CD4-positive, alpha-beta T cell treated with Interleukin-17A for 4 hours (primary cell): ENCODE data around the gene ZG16B.

Experiments used
- DNase-seq: peaks from one replicate; pipeline ENCODE4 v3.0.0-alpha.2; 2020; ENCODE audit warnings: mixed read lengths

The ZG16B gene

DNA sequence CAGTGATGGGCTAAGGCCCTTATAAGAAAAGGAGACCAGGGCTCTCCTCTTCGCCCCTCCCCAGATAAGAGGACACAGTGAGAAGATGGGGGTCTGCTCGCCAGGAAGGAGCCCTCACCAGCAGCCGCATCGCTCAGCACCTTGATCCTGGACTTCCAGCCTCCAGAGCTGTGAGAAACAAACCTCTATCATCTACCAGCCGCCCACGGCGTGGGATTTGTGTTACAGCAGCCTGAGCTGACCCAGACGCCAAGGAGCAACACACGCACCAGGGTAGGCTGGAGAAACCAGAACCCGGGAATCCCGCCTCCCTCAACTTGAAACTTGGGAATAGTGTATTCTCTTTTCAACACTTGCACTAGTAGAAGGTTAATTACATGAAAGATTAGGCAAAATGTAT lies 4.2 kb upstream of the ZG16B start:
- no peak for DNase-seq

DNA sequence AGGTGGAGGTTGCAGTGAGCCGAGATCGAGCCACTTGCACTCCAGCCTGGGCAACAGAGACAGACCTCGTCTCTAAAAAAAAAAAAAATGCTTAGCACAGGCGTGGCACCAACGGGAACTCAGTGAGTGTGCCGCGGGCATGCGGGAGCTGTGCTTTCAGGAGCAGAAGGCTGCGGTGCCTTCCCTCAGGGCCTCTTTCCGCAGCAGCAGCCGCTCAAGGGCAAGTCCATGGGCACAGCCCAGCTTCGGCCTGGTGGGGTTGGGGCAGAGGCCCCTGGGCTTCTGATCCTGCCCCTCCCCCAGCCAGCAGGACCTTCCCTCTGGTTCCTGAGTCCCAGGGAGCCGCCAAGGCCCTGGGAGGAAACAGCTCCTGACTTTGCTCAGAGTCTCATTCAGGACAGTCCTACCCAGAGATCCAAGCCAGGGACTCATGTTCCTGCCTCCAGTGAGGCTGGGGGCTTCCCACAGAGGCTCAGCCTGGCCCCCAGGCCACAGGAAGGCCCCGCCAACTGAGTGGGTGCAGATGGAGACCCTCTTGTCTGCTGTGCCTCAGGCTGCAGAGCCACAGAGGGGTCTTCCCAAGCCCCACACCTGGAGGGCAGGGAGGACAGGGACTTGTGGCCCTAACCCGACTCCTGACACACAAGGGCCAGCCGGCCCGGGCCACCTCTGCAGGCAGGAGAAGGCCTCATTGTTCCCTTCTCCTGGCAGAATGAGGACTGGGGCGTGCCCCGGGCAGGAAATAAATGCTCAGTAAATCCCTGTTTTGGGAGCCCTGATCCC lies 3.3 kb upstream of the ZG16B start:
- DNase-seq = no peak

DNA sequence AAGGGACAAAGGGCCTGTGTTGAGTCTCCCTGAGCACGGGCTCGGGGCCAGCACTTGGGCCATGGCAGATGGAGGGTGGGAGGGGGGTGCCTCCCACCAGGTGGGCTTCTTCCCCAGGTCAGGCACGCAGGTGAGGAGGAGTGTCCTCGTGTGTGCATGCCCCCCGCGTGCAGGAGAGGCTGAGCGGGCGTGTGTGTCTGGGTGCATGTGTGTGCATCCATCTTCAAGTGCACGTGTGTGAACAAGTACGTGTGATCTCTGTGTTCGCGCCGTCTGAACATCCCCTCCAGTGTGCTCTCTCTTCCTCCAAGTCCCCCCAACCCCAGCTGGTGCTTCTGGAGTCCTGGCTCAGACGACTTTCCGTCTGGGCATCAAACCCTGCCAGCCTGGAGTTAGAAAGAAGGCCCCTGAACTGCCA lies 2.7 kb upstream of the ZG16B start:
- DNase-seq = no peak

DNA sequence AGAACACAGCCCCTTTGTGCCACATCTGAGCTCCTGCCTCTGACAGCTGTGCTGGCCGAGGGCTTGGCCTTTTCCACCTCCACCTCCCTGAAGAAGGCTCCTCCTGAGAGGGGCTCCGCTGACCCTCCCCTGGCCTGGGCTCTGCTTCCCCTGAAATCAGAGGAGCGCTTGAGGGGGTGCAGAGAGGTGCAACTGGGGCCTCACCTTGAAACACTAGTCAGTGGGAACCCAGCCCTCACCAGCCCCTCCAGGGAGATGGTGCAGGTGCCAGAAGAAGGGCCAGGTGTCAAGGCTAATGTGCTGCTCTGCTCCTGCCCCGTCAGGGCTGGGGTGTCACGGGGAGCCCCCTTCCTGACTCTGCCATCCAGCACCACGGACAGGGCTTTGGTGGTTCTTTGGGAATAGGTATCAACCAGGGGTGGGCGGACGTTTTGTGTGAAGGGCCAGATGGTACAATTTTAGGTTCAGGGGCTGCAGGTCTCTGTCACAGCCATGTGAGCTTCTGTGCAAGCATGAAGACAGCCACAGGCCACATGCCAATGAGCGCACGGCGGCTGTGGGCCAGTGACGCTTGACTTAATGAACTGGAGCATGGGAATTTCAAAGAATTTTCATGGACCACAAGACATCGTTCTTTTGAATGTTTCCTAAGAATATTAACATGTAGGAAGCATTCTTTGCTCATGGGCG lies 2.1 kb upstream of the ZG16B start:
- DNase-seq = no peak

DNA sequence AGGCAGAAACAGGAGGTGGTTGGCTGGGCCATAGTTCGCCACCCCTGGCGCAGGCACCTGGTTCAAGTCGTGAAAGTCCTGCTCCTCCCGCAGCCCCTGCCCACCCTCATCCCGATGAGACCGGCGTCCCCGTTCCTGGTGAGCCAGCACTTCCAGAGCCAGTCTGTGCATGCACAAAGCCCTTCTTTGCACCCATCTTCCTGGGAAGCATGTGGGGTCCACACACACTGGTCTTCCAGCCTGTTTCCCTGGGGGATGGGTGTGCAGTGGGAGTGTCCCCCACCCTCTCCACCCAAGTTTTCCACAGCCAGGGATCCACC lies 1.6 kb upstream of the ZG16B start:
- DNase-seq = no peak

DNA sequence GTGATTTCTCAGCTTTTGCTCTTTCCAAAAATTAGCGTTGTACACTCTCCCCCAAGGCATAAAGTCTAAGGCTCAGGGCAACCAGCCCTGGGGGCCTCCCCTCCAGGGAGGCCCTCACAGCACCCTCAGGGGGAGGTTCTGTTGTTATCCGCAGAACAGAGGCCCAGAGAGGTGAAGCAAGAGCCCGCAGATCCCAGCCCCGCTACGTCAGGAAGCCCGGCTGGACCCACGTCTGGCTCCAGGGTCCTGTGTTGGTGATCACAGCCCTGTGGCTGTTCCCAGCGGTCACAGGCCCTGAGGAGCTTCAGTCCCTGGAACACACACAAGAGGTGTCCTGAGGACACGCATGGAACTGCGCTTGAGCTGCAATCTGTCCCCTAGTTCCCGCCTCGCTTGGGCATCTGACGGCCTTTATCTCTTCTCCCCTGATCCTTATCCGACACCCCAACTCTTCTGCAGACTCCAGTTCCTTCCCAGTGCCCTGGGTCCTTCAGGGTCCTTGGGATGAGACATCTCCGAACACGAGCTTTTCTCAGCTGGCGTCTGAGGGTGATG lies 1.1 kb upstream of the ZG16B start:
- no peak for DNase-seq

DNA sequence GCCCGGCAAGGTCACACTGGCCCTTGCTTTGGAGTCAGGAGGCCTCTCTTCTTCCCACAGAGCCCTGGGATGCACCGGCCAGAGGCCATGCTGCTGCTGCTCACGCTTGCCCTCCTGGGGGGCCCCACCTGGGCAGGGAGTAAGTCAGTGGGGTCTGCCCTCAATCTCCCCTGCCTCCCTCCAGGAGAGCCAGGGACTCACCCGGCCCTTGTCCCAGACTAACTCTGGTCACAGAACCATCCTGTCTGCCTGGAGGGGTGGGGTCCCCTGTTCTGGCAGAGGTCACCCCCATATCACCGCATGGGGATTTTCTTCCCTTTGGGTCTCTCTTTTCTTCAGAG lies 222 bp downstream of the ZG16B start:
- DNase-seq = no peak

DNA sequence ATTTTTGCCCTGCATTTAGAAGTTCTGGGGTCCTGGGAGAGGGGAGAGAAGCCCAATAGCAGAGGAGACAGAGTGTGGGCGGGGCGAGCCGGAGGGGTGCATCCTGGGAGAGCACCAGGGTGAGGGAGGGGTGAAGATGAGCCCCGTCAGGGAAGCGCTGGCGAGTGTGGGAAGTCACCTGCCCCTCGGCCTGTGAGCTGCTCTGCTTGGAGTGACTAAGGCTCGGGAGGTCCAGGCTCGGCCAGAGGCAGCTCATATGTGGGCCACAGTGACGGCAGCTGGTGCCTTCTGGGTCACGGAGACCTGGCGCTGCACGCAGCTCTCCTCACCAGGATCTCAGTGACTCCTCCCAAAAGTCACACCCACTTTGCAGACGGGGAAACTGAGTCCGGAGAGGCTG lies 1.1 kb downstream of the ZG16B start:
- DNase-seq = no peak

DNA sequence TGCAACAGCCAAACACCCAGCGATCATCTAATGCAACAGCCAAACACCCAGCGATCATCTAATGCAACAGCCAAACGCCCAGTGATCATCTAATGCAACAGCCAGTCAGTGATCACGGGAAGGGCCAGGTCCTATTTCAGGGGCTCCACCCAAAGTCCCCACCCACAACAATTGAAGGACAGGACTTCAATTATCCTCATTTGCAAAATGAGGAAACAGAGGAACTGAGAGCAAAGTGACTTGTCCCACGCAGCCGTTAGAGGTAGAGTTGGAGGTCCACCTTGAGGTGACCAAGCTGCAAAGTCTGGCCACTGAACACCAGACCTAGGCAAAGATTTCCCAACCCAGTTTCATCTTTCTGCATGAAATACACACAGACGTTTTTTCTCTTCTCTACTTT lies 3.7 kb downstream of the ZG16B start:
- no peak for DNase-seq

DNA sequence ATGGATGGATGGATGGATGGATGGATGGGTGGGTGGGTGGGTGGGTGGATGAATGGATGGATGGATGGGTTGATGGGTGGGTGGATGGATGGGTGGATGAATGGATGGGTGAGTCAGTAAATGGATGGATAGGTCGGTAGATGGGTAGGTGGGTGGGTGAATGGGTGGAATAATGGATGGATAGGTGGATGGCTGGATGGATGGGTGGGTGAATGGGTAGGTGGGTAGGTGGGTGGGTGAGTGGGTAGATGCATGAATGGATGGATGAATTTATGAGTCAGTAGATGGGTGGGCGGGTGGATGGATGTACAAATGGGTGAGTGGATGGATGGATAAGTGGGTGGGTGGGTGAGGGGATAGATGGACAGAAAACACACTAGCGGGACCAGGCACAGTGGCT lies 4.9 kb downstream of the ZG16B start:
- DNase-seq = no peak

DNA sequence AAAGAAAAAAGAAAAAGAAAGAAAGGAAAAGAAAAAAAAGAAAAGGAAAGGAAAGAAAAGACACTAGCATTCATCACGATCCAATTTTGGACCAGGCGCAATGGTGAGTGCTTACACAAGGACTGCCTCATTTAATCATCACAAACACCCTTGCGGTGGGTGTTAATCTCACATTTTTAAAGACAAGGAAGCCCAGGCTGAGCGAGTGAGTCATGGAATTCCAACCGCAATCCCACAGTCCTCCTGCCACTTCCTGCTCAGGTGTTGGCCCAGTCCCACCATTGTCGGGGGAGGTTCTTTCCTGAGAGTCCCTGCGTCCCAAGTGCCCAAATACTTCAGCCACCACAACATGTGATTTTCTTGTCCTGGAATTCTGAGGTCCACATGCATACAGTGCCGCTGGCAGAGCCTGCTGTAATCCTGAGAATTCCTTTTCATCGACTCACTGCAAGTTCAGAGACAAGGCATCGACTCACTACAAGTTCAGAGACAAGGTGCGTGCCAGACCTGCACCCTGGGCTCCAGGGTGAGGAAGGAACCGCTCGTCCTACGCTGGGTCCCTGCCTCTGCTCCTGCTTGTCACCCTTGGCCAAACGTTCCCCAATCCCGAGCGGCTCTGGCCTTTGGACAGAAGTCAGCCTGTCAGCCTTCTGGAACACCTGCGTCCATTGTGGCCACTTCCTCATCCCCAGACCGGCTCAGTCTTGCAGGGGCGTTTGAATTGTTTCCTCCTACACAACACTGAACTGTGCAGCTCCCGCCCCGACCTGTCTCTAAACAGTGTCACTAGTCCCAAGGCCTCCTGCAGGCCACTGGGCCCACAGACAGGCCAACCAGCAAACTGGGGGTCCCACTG lies 5.8 kb downstream of the ZG16B start:
- no peak for DNase-seq

DNA sequence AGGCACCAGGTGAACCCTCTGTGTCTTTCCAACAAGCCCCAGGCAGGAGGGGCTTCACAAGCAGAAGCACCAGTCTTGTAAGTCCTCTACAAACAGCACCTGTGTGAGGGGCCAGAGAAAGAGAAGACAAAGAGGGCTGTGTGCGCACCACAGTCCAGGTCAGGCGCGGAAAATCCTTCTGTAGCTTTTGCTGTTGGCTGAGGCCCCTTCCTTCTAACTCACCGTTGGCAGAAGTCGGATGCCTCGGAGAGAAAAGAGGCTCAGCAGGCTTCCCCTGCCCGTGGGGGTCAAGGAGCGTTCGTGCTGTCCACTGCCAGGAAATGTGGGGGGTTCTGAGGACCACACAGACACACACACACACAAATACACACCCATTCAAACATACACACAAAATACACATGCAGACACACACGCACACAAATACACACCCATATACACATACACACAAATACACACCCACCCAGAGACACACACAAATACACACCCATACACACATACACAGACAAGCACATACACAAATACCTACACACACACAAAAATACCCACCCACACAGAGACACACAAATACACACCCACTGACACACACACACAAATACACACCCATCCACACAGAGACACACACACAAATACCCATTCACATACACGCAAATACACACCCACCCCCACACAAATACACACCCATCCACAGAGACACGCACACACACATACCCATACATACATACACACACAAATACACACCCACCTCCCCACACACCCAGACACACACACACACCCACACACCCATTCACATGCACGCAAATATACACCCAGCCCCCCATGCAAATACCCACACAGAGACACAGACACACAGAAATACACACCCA lies 6.8 kb downstream of the ZG16B start:
- DNase-seq = no peak

DNA sequence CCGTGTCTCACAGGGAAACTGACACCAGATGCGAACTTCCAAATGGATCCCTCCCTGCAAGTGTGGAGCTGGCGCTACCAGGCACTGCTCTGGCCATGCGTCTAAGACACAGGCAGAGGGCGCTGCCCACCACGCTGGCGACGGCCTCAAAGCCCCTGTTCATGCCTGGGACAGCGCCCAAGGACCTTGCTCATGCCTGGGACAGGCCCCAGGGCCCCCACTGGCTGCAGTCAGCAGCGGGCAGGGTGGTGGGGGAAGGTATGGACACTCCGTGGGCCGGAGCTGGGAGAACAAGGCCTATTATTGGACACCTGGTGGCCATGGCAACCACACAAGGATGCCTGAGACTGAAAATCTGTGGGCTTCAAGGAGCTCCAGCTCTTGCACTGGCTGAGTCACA lies 8.8 kb downstream of the ZG16B start:
- DNase-seq = peak; percentile 69

DNA sequence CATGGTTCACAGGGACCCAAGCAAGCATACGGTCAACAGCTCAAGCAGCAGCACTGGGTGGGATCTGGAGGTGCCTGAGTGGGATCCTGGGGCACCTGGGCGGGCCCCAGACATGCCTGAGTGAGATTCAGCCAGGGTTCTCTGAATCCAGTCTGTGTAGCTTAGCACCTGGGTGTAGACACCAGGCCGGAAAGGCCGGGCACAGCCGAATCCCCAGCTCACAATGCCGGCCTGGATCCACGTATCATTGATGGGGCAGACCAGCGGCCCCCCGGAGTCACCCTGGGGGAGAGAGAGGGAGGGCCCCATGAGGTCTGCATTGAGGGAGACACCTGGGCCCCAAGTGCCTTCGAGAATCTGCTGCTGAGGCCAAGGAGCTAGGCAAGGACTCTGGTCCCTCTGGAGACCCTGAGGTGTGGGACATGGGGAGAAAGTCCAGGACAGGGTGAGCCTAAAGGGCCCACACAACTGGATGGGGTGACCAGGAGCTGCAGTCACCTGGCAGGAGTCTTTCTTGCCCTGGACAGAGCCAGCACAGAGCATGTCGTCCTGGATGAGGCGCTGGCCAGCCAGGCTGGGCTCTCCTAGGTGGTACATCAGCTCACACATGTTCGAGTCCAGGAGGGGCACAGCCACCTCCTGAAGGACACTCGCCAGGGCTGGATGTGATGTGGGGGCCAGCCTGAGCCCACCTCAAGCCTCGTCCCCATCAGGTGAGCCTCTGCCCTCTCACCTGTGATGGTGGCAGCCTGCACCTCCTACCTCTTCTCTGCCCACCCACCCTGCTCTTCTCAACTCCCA lies 9.7 kb downstream of the ZG16B start:
- no peak for DNase-seq

DNA sequence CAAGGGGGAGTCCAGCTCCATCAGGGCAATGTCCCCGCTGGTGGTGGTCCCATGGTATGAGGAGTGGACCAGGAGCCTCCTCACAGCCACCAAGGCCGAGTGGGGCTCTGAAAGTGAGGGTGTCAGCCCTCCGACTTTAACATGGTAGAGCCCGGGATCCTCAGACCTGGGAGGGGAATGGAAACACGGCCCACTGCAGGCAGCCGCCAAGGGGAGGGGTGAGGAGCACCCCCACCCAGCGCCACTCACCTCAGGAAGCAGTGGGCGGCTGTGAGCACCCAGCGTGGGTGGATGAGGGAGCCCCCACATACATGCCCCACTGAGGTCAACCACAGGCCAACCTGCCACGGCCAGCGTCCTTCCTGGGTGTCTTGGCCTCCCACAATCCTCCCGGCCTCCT lies 10.8 kb downstream of the ZG16B start:
- DNase-seq = no peak

DNA sequence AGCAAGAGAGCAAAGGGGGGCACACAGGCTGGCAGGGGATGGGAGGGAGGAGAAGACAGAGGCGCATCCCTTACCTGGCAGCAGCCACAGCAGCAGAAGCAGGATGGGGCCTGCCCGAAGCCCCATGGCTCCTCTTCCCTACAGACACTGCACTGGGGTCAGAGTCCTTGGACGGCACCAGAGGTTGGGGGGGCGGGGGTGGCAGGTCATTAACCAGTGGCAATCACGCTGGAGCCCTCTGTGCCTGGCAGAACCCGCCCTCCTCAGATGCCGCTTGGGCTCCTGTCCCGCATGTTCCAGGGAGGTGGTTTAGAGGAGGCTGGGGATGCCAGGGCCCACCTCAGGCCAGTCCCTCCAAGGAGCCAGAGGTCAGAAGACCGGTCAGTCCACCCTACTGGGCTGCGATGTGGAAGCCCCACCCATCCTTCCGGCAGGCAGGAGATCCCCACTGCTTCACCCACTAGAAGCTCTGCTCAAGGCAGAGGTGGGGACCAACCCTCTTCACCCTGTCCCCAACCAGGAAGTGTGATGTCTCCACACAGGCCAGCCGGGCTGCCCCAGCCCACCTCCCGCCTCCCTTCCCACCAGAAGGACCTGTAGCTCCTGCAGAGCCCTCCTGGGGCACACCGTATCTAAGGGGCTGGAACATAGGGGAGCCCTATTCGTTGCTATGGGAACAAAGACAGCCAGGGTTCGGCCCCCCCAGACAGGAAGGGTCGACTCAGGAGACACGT lies 11.7 kb downstream of the ZG16B start:
- no peak for DNase-seq

DNA sequence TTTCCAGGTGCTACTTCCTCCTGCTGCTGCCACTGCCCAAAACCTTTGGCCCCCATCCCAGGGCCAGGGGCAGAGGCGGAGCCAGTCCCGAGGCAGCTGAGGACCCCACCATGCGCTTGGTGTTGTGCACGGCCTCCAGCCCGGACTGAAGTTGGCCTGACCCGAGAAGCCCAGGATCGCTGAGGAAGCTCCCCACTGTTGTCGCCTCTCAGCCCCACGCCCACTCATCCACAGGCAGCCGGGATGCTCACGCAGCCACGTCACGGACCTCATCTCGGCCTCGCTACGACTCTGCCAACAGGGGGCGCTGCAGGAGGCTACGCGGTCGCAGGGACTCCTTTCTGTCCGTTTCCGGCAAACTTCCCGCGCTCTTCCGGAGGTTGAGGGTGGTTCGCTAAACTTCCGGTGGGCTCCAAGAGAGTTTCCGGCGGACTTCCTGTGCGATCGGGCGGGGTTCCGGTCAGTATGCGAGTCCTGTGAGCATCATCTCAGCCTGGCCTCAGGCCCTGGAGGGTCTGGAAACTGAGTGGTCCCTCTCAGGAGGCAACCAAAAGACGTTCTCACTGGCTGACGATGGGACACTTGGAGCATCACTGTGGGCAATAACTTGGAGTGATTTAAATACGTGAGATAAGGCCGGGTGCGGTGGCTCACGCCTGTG lies 12.4 kb downstream of the ZG16B start:
- DNase-seq = peak; percentile 74

DNA sequence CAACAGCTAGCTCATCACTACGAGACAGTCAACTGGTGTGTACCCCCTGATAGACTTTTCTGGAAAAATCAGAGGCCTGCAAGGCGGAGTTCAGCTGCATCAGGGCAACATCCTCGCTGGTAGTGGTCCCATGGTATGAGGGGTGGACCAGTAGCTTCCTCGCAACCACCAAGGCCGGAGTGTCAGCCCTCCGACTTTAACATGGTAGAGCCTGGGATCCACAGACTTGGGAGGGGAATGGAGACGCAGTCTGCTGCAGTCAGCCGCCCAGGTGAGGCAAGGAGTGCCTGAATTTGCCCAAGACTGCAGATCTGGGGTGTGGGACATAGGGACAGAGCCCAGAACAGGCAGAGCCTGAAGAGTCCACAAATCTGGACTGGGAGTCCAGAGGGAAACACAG lies 13.4 kb downstream of the ZG16B start:
- no peak for DNase-seq

DNA sequence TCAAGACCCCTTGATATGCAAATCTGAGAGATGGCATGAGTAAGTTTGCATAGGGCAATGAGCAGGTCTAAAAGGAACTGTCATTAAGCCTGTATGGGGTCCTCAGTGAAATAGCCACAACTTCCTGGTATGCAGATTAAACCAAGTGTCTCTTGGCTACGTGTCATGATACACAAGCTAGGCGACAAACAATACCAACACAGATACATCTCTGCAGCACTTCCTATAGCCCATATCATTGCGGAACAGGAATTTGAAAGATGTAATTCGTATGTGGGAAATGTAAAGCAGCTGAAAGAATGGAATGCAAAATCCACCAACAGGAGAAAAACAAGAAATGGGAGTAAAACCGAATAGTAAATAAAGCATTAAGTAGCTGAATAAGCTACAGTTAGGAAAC lies 15.0 kb downstream of the ZG16B start:
- no peak for DNase-seq

DNA sequence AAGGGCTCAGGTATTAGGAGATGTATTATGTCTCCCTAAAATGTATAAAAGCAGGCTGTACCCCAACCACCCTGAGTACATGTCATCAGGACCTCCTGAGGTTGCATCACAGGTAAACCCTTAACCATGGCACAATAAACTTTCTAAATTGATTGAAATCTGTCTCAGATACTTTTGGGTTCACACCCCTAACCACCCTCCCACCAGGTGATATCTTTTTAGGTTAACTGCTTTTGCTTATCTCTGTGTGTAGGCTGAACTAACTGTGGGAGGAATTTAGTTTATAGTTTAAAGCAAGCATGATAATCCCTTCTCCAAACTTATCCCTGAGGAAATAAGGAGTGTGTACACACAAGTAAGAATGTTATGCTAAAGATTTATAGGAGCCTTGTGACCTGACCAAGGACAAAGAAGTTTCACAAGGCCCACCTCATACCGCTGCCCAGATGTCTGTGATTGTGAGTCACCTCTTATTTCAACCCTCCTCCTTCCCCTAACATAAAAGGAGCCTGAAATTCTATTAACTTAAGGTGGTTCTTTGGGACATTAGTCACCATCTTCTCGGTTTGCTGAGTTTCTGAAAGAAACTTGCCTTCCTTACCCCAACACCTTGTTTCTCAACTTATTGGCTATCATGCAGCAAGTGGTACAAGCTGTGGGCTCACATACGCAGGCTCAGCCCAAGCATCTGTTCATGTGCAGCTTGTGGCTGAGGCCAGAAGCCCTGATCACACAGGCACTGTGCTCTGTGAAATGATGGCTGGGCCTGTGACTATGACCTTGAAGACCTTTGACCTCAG lies 16.6 kb downstream of the ZG16B start:
- DNase-seq = no peak
